ES-I3 (cell line): ENCODE data around the gene IMPG2.

Experiments used
- H3K36me3 ChIP-seq: 2 replicates; pipeline ENCODE4 v1.6.1; 2013; ENCODE audit warnings: mild to moderate bottlenecking, low read length, control low read depth, moderate library complexity; ENCODE audit not compliant: insufficient read depth
- H3K4me1 ChIP-seq: 2 replicates; pipeline ENCODE4 v1.6.1; 2013; ENCODE audit warnings: mild to moderate bottlenecking, control low read depth, low read length; ENCODE audit not compliant: insufficient read depth
- H3K9ac ChIP-seq: 2 replicates; pipeline ENCODE4 v1.6.1; 2013; ENCODE audit warnings: low read depth, mild to moderate bottlenecking, low read length, moderate library complexity
- H3K9me3 ChIP-seq: 2 replicates; pipeline ENCODE4 v1.6.1; 2013; ENCODE audit warnings: mild to moderate bottlenecking, low read length, moderate library complexity; ENCODE audit not compliant: control insufficient read depth, insufficient read depth

Gene IMPG2

GRCh38 chr3:101200461-101200860 lies 119.9 kb downstream of the IMPG2 start:
- Histone ChIP-seq H3K4me1 (no peaks in the 10 kb centered on the region; the same call in 1 of the 2 replicates), H3K9me3 (no peaks in the 10 kb centered on the region), H3K36me3 (no peaks in the 10 kb centered on the region), H3K9ac (no peak overlapping the region)

GRCh38 chr3:101195951-101196713 lies 124.2 kb downstream of the IMPG2 start:
- Histone ChIP-seq H3K9ac (no peak overlapping the region), H3K9me3 (no peaks in the 10 kb centered on the region), H3K4me1 (no peaks in the 10 kb centered on the region), H3K36me3 (no peaks in the 10 kb centered on the region)

- no peak overlapping the region for H3K9ac ChIP-seq
- no peaks in the 10 kb centered on the region for H3K9me3 ChIP-seq
- no peaks in the 10 kb centered on the region for H3K4me1 ChIP-seq
- H3K36me3 ChIP-seq: no peaks in the 10 kb centered on the region
These were observed 126.0 kb downstream of the IMPG2 start for GRCh38 chr3:101194392-101194791.

GRCh38 chr3:101193957-101194356 lies 126.4 kb downstream of the IMPG2 start:
- H3K36me3 ChIP-seq: no peaks in the 10 kb centered on the region
- H3K4me1 ChIP-seq: no peaks in the 10 kb centered on the region
- peaks cover 1% of the 10 kb centered on the region; the same call in 1 of the 2 replicates for H3K9me3 ChIP-seq

GRCh38 chr3:101189796-101190195 lies 130.6 kb downstream of the IMPG2 start:
- H3K36me3 ChIP-seq: no peaks in the 10 kb centered on the region
- no peak overlapping the region for H3K9ac ChIP-seq
- no peaks in the 10 kb centered on the region for H3K4me1 ChIP-seq
- peaks cover 5% of the 10 kb centered on the region; the same call in 1 of the 2 replicates for H3K9me3 ChIP-seq

More at GRCh38 chr3:101193957-101194356, 126.4 kb downstream of the IMPG2 start:
- no peak overlapping the region for H3K9ac ChIP-seq

GRCh38 chr3:101189176-101189575 lies 131.2 kb downstream of the IMPG2 start:
- Histone ChIP-seq H3K36me3 (no peaks in the 10 kb centered on the region), H3K9ac (no peak overlapping the region), H3K9me3 (peaks cover 5% of the 10 kb centered on the region; the same call in 1 of the 2 replicates), H3K4me1 (no peaks in the 10 kb centered on the region)

GRCh38 chr3:101185341-101185740 lies 135.0 kb downstream of the IMPG2 start:
- H3K9me3 ChIP-seq: peaks cover 5% of the 10 kb centered on the region; the same call in 1 of the 2 replicates
- no peaks in the 10 kb centered on the region for H3K4me1 ChIP-seq
- no peak overlapping the region for H3K9ac ChIP-seq
- no peaks in the 10 kb centered on the region for H3K36me3 ChIP-seq

GRCh38 chr3:101184111-101184510 lies 136.3 kb downstream of the IMPG2 start:
- Histone ChIP-seq H3K9ac (no peak overlapping the region), H3K9me3 (peaks cover 5% of the 10 kb centered on the region; the same call in 1 of the 2 replicates), H3K4me1 (no peaks in the 10 kb centered on the region), H3K36me3 (no peaks in the 10 kb centered on the region)

- no peak overlapping the region for H3K9ac ChIP-seq
- H3K36me3 ChIP-seq: no peaks in the 10 kb centered on the region
- H3K9me3 ChIP-seq: no peaks in the 10 kb centered on the region
- H3K4me1 ChIP-seq: no peaks in the 10 kb centered on the region
These were observed 137.2 kb downstream of the IMPG2 start for GRCh38 chr3:101183151-101183550.

- no peaks in the 10 kb centered on the region for H3K4me1 ChIP-seq
These were observed 137.6 kb downstream of the IMPG2 start for GRCh38 chr3:101182734-101183133.

GRCh38 chr3:101181801-101182200 lies 138.6 kb downstream of the IMPG2 start:
- Histone ChIP-seq H3K36me3 (no peaks in the 10 kb centered on the region), H3K9ac (no peak overlapping the region), H3K9me3 (no peaks in the 10 kb centered on the region), H3K4me1 (no peaks in the 10 kb centered on the region)

More at GRCh38 chr3:101182734-101183133, 137.6 kb downstream of the IMPG2 start:
- H3K36me3 ChIP-seq: no peaks in the 10 kb centered on the region
- no peak overlapping the region for H3K9ac ChIP-seq
- H3K9me3 ChIP-seq: no peaks in the 10 kb centered on the region

- H3K36me3 ChIP-seq: no peaks in the 10 kb centered on the region
These were observed 140.7 kb downstream of the IMPG2 start for GRCh38 chr3:101179637-101180036.

GRCh38 chr3:101177577-101177976 lies 142.8 kb downstream of the IMPG2 start:
- no peaks in the 10 kb centered on the region for H3K36me3 ChIP-seq
- H3K4me1 ChIP-seq: no peaks in the 10 kb centered on the region
- no peaks in the 10 kb centered on the region for H3K9me3 ChIP-seq
- no peak overlapping the region for H3K9ac ChIP-seq

More at GRCh38 chr3:101179637-101180036, 140.7 kb downstream of the IMPG2 start:
- Histone ChIP-seq H3K9me3 (no peaks in the 10 kb centered on the region), H3K9ac (no peak overlapping the region), H3K4me1 (no peaks in the 10 kb centered on the region)
